DMS153 (cell line): Measurements from ENCODE around the gene NOP10.

ENCODE experiments used
- DNase-seq: peaks from one replicate; lab custom pipeline; 2025; lab: John Stamatoyannopoulos, UW

The NOP10 gene

GRCh38 chr15:34330279-34330678, 12.7 kb downstream of the NOP10 start:
- no peak for DNase-seq

- DNase-seq = no peak
These were observed 13.9 kb downstream of the NOP10 start for GRCh38 chr15:34329006-34329405.

GRCh38 chr15:34327906-34328305, 15.0 kb downstream of the NOP10 start:
- DNase-seq = no peak

GRCh38 chr15:34325368-34325767, 17.6 kb downstream of the NOP10 start:
- DNase-seq = no peak

GRCh38 chr15:34324933-34325332, 18.0 kb downstream of the NOP10 start:
- DNase-seq = no peak

- DNase-seq = no peak
These were observed 19.7 kb downstream of the NOP10 start for GRCh38 chr15:34323217-34323616.

GRCh38 chr15:34318277-34319079, 24.5 kb downstream of the NOP10 start:
- DNase-seq = peak; percentile 31

GRCh38 chr15:34314491-34315490, 28.1 kb downstream of the NOP10 start:
- no peak for DNase-seq

- DNase-seq = no peak
These were observed 31.4 kb downstream of the NOP10 start for GRCh38 chr15:34311563-34311962.

- DNase-seq = no peak
These were observed 38.3 kb downstream of the NOP10 start for GRCh38 chr15:34304613-34305012.

- DNase-seq = no peak
These were observed 41.9 kb downstream of the NOP10 start for GRCh38 chr15:34301058-34301457.

GRCh38 chr15:34297059-34297458, 45.9 kb downstream of the NOP10 start:
- no peak for DNase-seq

GRCh38 chr15:34292621-34293020, 50.3 kb downstream of the NOP10 start:
- DNase-seq = no peak
